Heart right ventricle (tissue), 16 donors: Measurements from ENCODE around the gene DMRT1. TPM values are rescaled to one million over a fixed set of nuclear protein-coding genes. Genes with fewer than 3 reads are reported as not detected.
A peak's percentile ranks its signal among the peaks of the same experiment; 100 is the strongest.
"Not testable (repeated sequence)": the region's sequence is repeated elsewhere in the genome, so short reads cannot be mapped to it uniquely, and the experiment has no call there.

Experiments
- ATAC-seq, 8 donors: fragments of 200-7000 bp; cut with Tn5 transposase; one replicate each; pipeline ENCODE4 v1.9.1; 2020; ENCODE audit warnings: mild to moderate bottlenecking in 8 of 8, moderate library complexity in 8 of 8, moderate number of reproducible peaks in 1 of 8
- DNase-seq, 2 donors: peaks; one replicate each; pipeline ENCODE4 v3.0.0-alpha.2; 2020
- H3K27ac ChIP-seq, 10 donors: fragments of 200-600 bp; sonication (generic) in 2 of 10; one replicate each; pipeline versions ENCODE4 v1.5.0 to v1.8.0; 2020 to 2022; ENCODE audit warnings: mild to moderate bottlenecking in 3 of 10
- H3K27me3 ChIP-seq, 7 donors: fragments of 200-600 bp; one replicate each; pipeline ENCODE4 v1.8.0; 2021 to 2022; ENCODE audit warnings: mild to moderate bottlenecking in 2 of 7
- H3K36me3 ChIP-seq, 9 donors: fragments of 200-600 bp; sonication (generic) in 1 of 9; one replicate each; pipeline versions ENCODE4 v1.5.0 to v1.8.0; 2020 to 2022; ENCODE audit warnings: mild to moderate bottlenecking in 2 of 9
- H3K4me1 ChIP-seq, 9 donors: fragments of 200-600 bp; sonication (generic) in 1 of 9; one replicate each; pipeline versions ENCODE4 v1.5.0 to v1.8.0; 2020 to 2022; ENCODE audit warnings: mild to moderate bottlenecking in 4 of 9
- H3K4me3 ChIP-seq, 10 donors: fragments of 200-600 bp; sonication (generic) in 2 of 10; one replicate each; pipeline versions ENCODE4 v1.5.0 to v1.8.0; 2020 to 2022; ENCODE audit warnings: mild to moderate bottlenecking in 7 of 10, moderate library complexity in 2 of 10
- H3K9me3 ChIP-seq, 11 donors: fragments of 200-600 bp in 10 of 11; sonication (generic) in 2 of 11; one replicate each; pipeline versions ENCODE4 v1.5.0 to v1.8.0; 2013 to 2022; ENCODE audit warnings: mild to moderate bottlenecking in 2 of 11, control low read depth in 1 of 11, moderate library complexity in 1 of 11
- WGBS, 2 donors: extraction: QIAGEN DNeasy Blood & Tissue Kit; methylation state at CpG; one replicate each; pipeline ENCODE4 v1.1.7; 2013; ENCODE audit warnings: inconsistent platforms in 1 of 2; 5-methylcytosine and 5-hydroxymethylcytosine counted together
- intact Hi-C, 10 donors: fragments of 100-400 bp; cut with DNase I; formaldehyde crosslinking; loops; one replicate each; pipeline versions ENCODE4 v1.11.1 to v1.14.2; 2022
- polyA plus RNA-seq, 2 donors: library from polyadenylated mRNA; stranded (reverse); fragments of 200-250 nt; gene quantifications; one replicate each; pipeline ENCODE4 v1.2.3, GENCODE V29; 2013
- total RNA-seq, 10 donors: library from RNA; stranded (reverse); fragmentation: NEBNext Ultra II Directional in 3 of 10; extraction: Animal tissue kit (Norgen Biotek cat#: 25700) in 3 of 10; gene quantifications; one replicate each; pipeline versions ENCODE4 v1.2.1 to v1.2.4, GENCODE V29; 2021 to 2023
- TF ChIP-seq, protein P1 (sequence below), 9 donors: fragments of 200-600 bp; sonication (generic) in 2 of 9; IDR thresholded peaks; one replicate each; pipeline versions ENCODE4 v1.5.0 to v1.8.0; 2021 to 2022; ENCODE audit warnings: antibody characterized with exemption in 9 of 9, mild to moderate bottlenecking in 5 of 9, moderate library complexity in 1 of 9
- donor health status: Arrhythmogenic right ventricular cardiomyopathy.
- donor health status: ischemic (EF 13 %, LVEDD 7.1; RV severe dilation, severe dysfunction).
- donor health status: healthy with polysubstance abuse.
- donor health status: DM: no; HTN: yes; CAD: no.
- donor health status: DM: no; HTN: no; CAD: no.
- donor health status: ischemic (EF 25% LVEDD 6.9; RV normal size, moderate dysfunction).
- donor health status: ischemic (EF 25% LVEDD 5.7; RV mildly dilated, moderate dysfunction).
- donor health status: healthy.
- donor health status: DM: yes; HTN: yes; CAD: no.
- donor health status: Ischemic cardiomyopathy.
- donor health status: ischemic (EF 35%, LVEDD 5.7; RV mildly dilated, moderate dysfunction).
- donor health status: nonischemic (EF 11% LVEDD 7.7; RV severe dilation, severe dysfunction).
- donor health status: DM: yes; HTN: yes; CAD: no.
- donor health status: PGD.
- donor health status: ischemic (EF 29% LVEDD 5.4; RV normal size, mild dysfunction).
- donor health status: nonischemic (EF 23%, LVEDD 6.1; RV moderate dilation, normal function).

DMRT1 gene
- total and polyA plus RNA-seq, 12 donors, result not detected

DNA sequence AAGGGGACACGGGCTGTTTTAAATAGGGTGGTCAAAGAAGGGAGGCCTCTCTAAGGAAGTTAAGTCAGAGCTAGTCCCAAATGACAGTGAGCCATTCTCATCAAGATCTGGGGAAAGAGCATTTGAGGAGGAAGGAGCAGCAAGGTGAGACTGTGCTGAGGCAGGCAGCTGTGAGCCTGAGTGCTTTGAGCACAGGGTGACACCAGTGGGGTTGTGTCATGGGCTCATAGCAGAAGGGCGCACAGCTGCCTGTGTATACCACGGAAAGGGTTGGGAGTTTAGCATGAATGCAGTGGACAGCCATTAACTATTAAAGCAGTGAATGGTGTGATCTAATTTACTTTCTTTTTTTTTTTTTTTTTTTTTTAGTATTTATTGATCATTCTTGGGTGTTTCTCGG lies 19.2 kb downstream of the DMRT1 start:
- H3K27ac ChIP-seq, result no peak overlapping the region
- H3K4me3 ChIP-seq, result no peak overlapping the region
- TF ChIP-seq, protein P1, sequence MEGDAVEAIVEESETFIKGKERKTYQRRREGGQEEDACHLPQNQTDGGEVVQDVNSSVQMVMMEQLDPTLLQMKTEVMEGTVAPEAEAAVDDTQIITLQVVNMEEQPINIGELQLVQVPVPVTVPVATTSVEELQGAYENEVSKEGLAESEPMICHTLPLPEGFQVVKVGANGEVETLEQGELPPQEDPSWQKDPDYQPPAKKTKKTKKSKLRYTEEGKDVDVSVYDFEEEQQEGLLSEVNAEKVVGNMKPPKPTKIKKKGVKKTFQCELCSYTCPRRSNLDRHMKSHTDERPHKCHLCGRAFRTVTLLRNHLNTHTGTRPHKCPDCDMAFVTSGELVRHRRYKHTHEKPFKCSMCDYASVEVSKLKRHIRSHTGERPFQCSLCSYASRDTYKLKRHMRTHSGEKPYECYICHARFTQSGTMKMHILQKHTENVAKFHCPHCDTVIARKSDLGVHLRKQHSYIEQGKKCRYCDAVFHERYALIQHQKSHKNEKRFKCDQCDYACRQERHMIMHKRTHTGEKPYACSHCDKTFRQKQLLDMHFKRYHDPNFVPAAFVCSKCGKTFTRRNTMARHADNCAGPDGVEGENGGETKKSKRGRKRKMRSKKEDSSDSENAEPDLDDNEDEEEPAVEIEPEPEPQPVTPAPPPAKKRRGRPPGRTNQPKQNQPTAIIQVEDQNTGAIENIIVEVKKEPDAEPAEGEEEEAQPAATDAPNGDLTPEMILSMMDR (IDR thresholded peaks at IDR 0.05), result no peak
- DNase-seq (no peak), ATAC-seq (no peak)
- H3K27me3 ChIP-seq, result peaks cover 0 to 27% (median 8%) of the 10 kb centered on the region in 7 donors
- H3K9me3 ChIP-seq, result no peaks in the 10 kb centered on the region
- H3K4me1 ChIP-seq, result no peaks in the 10 kb centered on the region
- no peaks in the 10 kb centered on the region for H3K36me3 ChIP-seq
- intact Hi-C loops, result loop anchor here in 1 of 10 donors (10.0 kb wide), 1 partner anchor 64 kb away; no protein-coding TSS in a partner anchor
- WGBS, 2 donors, result 77 to 91% methylated on average over 3 of the region's 4 CpGs

DNA sequence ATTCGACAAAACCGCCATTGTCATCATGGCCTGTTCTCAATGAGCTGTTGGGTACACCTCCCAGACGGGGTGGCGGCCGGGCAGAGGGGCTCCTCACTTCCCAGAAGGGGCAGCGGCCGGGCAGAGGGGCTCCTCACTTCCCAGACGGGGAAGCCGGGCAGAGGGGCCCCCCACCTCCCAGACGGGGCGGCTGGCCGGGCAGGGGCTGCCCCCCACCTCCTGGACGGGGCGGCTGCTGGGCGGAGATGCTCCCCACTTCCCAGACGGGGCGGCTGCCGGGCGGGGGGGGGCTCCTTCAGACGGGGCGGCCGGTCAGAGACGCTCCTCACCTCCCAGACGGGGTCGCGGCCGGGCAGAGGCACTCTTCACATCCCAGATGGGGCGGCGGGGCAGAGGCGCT lies 20.0 kb downstream of the DMRT1 start:
- 91 to 95% methylated on average over 23 to 27 of the region's 30 CpGs for WGBS, 2 donors
- not testable (repeated sequence) for DNase-seq, H3K4me3 ChIP-seq, H3K9me3 ChIP-seq, ATAC-seq, H3K27ac ChIP-seq, H3K4me1 ChIP-seq, H3K36me3 ChIP-seq
- H3K27me3 ChIP-seq, result peaks cover 0 to 27% (median 8%) of the 10 kb centered on the region in 7 donors
- intact Hi-C loops, result loop anchor here in 1 of 10 donors (10.0 kb wide), 1 partner anchor 63 kb away; no protein-coding TSS in a partner anchor

DNA sequence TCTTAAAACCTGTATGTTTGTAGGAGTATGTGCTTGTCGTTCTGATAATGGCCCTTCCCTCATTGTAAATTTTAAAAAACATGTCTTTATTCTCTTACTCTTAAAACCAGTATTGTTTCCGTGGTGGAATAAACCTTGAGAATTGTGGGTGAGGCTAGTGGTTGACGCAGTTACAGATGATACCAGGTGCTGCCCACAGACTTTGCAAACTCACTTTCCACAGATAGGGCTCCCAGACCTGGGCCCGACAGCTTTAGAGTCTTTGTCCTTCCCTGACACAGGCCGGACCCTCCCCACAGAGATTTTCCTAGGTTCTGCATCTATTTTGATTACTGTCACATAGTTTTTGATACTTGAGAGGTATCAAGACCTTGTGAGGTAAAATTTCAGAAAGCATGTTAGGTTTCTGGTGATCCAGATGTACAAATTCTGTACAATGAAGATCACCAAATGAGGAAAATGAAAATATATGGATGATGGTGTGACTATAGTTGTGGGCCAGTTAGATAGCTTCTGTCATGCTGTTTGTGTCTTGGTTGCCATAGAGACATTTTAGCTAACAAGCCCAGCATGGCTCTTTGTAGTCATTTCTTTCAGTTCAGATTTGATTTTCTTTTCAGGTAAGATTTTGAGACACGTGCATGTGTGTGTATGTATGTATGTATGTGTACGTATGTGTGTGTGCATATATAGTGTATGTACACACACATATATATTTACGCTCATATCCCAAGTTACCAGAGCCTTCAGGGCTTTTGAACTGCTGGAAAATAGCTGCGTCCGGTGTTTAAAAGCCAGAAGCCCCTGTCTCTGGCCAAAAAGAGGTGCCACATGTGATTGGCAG lies 33.8 kb downstream of the DMRT1 start:
- Histone ChIP-seq H3K27me3 (peaks cover 0 to 37% (median 17%) of the 10 kb centered on the region in 7 donors), H3K4me3 (no peak overlapping the region), H3K36me3 (no peaks in the 10 kb centered on the region), H3K4me1 (peaks cover 0 to 6% (median 0%) of the 10 kb centered on the region in 9 donors), H3K9me3 (no peaks in the 10 kb centered on the region), H3K27ac (no peak overlapping the region)
- ATAC-seq (no peak), DNase-seq (no peak)
- WGBS, 2 donors, result 74 to 82% methylated on average over 10 of the region's 10 CpGs
- TF ChIP-seq, protein P1 (IDR thresholded peaks at IDR 0.05), result no peak
- intact Hi-C loops, result no loop called here

- ATAC-seq (no peak), DNase-seq (no peak)
- H3K36me3 ChIP-seq, result no peaks in the 10 kb centered on the region
- 73 to 77% methylated on average over 4 of the region's 4 CpGs for WGBS, 2 donors
- H3K4me1 ChIP-seq, result peaks cover 0 to 6% (median 0%) of the 10 kb centered on the region in 9 donors
- H3K4me3 ChIP-seq, result no peak overlapping the region
- H3K9me3 ChIP-seq, result no peaks in the 10 kb centered on the region
- TF ChIP-seq, protein P1 (IDR thresholded peaks at IDR 0.05), result no peak
- H3K27ac ChIP-seq, result no peak overlapping the region
- intact Hi-C loops, result no loop called here
- peaks cover 0 to 37% (median 17%) of the 10 kb centered on the region in 7 donors for H3K27me3 ChIP-seq
These were observed 34.9 kb downstream of the DMRT1 start for GRCh38 chr9:876425-876824.

DNA sequence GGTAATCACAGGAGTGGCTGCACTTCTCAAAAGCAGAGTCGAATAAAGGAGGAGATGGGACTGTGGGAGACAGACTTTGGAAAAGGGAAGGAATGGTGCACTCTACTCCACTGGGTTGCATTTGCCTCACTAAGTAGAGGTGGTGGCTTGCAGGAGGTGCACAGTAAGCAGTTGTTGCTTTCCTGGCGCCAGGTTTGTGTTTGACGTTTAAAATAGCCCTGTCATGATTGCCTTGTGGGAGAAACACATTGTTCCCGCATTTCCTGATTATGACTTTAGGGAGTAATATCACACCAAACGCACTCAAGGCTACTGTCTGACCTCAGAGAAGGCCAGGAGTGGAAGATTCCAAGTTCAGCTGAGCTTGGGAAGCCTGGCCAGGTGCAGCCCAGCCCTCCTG lies 36.7 kb downstream of the DMRT1 start:
- peaks cover 0 to 49% (median 22%) of the 10 kb centered on the region in 7 donors for H3K27me3 ChIP-seq
- ATAC-seq, result peak in 2 of 8 donors; percentile 67 to 78
- H3K4me1 ChIP-seq, result peaks cover 0 to 6% (median 0%) of the 10 kb centered on the region in 9 donors
- no peak overlapping the region for H3K27ac ChIP-seq
- intact Hi-C loops, result no loop called here
- H3K9me3 ChIP-seq, result no peaks in the 10 kb centered on the region
- H3K36me3 ChIP-seq, result no peaks in the 10 kb centered on the region
- TF ChIP-seq, protein P1 (IDR thresholded peaks at IDR 0.05), result no peak
- H3K4me3 ChIP-seq, result no peak overlapping the region
- WGBS, 2 donors, result 26 to 31% methylated on average over 5 of the region's 5 CpGs
- no peak for DNase-seq
